GM19328 (cell line): ENCODE measurements around the gene DYNC2I2.
"Not testable (repeated sequence)": the region's sequence is repeated elsewhere in the genome, so short reads cannot be mapped to it uniquely, and the experiment has no call there.

Experiments used
- ATAC-seq: cut with Tn5 transposase; IDR thresholded peaks from one replicate; pipeline ENCODE4 v1.9.1; 2021; ENCODE audit warnings: mild to moderate bottlenecking, moderate library complexity; ENCODE audit not compliant: unreplicated experiment

Gene DYNC2I2

DNA sequence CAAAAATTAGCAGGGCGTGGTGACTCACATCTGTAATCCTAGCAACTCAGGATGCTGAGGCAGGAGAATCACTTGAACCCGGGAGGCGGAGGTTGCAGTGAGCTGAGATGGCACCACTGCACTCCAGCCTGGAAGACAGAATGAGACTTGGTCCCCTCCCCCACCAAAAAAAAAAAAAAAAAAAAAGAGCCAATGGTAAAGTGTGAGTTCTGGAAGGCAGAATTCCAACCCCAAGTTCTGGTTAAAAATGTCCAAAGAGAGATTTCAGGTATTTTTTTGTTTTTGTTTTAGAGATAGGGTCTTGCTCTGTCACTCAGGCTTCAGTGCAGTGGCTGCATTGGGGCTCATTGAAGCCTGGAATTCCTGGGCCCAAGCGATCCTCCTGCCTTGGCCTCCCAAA, 30.8 kb upstream of the DYNC2I2 start:
- ATAC-seq = no peak

DNA sequence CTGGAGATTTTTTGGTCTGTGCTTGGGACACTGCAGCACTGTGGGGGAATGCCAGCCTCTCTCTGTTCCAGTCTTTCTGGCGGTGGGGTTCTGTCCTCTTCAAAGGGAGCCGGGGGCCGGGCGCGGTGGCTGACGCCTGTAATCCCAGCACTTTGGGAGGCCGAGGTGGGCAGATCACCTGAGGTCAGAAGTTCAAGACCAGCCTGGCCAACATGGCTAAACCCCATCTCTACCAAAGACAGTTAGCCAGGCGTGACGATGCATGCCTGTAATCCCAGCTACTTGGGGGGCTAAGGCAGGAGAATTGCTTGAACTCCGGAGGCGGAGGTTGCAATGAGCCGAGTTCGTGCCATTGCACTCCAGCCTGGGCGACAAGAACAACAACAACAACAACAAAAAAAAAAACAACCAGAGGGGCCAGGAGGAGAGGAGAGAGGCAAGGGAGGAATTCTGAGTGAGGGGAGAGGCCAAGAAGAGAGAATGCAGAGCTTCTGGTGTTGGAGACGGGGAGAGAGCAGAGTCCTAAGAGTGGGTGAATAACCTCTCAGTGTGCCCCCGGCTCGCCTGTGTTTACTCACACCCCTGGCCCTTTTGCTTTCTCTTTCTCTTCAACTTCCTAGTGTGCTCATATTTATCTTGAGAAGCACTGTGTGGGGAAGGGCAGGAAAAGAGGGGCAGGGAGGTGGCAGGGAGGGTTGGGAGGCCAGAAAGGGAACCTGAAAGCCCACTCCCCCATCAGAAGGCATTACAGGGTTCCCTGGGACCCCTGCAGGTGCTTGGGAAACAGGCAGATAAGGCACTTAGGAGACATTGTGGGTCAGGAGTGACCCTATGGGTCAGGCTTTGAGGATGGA, 29.2 kb upstream of the DYNC2I2 start:
- no peak for ATAC-seq

- ATAC-seq = no peak
Observed at GRCh38 chr9:128684325-128685199, 27.9 kb upstream of the DYNC2I2 start.

GRCh38 chr9:128684065-128684324, 27.3 kb upstream of the DYNC2I2 start:
- ATAC-seq = no peak

- ATAC-seq = no peak
Observed at GRCh38 chr9:128683340-128684064, 26.9 kb upstream of the DYNC2I2 start.

DNA sequence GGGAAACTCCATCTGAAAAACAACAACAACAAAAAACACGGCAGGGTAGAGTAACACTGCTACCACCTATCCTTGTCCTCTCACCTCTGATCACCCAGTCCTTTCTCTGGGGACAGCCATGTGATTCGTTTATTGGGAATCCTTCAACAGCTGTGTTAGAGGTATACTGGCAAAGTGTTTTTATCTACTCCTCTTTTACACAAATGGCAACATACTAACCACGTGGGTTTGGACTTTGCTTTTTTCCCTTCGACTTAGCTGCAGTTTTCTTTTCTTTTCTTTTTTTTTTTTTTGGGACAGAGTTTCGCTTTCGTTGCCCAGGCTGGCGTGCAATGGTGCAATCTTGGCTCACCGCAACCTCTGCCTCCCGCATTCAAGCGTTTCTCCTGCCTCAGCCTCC, 21.1 kb upstream of the DYNC2I2 start:
- ATAC-seq = no peak

DNA sequence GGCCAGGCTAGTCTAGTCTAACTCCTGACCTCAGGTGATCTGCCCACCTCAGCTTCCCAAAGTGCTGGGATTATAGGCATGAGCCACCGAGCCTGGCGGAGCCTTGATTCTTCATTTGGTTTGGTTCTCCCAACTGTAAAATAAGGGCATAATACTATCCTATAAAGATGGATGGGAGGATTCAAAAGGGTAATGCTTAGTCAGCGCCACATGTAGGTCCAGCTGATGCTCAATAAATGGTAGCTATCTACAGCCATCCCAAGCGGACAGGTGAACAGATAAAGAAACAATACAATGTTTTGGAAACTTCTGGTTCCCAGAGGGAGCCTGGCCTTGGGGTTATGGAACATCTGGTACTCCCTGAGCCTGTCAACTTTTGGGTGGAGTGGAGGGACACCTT, 18.7 kb upstream of the DYNC2I2 start:
- ATAC-seq = no peak

GRCh38 chr9:128669786-128670185, 13.1 kb upstream of the DYNC2I2 start:
- no peak for ATAC-seq

GRCh38 chr9:128666481-128666941, 9.9 kb upstream of the DYNC2I2 start:
- not testable (repeated sequence) for ATAC-seq

DNA sequence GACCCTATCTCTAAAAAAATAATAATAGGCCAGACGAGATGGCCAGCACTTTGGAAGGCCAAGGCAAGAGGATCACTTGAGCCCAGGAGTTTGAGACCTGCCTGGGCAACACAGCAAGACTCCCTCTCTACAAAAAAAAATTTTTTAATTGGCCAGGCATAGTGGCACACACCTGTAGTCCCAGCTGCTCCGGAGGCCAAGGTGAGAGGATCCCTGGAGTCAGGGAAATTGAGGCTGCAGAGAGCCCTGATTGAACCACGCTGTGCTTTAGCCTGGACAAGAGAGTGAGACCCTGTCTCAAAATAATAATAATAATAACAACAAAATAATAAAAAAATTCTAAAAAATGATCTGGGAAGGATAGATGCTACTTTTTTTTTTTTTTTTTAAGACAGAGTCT, 1.1 kb upstream of the DYNC2I2 start:
- no peak for ATAC-seq

DNA sequence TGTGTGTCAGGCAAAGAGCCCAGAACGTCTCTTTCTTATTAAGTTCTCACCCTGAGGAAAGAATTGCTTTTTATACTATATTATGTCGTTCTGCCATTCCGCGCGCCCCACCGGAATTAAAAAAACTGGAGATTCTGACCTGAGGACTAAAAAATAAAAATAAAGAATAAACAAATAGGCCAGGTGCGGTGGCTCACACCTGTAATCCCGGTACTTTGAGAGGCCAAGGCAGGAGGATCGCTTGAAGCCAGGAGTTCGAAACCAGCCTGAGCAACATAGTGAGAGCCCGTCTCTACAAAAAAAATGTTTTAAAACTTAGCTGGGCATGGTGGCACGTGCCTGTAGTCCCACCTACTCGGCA, 677 bp upstream of the DYNC2I2 start:
- ATAC-seq = no peak

DNA sequence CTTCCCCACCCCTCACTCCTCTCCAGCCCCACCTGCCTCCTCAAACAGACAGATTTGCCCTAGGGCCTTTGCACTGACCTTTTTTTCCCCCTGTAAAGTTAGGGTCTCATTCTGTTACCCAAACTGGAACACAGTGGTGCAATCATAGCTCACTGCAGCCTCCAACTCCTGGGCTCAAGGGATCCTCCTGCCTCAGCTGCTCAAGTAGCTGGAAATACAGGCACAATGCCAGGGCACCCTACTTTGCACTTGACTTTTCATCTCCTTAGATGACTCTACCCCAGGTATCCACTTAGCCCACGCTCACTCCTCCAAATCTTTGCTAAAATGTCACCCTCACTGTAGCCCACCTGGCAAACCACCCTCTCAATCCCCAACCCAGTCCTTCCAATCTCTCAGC, 2.2 kb downstream of the DYNC2I2 start:
- no peak for ATAC-seq

DNA sequence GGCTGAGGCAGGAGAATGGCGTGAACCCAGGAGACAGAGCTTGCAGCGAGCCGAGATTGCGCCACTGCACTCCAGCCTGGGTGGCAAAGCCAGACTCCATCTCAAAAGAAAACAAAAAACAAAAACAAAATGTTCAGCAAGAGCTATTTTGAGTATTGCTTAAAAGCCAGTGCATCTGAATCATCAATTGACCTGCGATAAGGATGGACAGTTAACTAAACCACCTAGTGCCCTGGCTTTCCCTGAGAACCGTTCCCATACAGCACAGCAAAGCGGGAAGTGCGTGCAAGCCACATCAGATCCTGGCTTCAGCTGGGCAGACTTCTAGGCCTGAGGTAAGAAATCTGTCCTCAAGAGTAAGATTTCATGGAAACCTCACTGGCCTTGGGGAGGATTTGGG, 2.7 kb downstream of the DYNC2I2 start:
- ATAC-seq = no peak

DNA sequence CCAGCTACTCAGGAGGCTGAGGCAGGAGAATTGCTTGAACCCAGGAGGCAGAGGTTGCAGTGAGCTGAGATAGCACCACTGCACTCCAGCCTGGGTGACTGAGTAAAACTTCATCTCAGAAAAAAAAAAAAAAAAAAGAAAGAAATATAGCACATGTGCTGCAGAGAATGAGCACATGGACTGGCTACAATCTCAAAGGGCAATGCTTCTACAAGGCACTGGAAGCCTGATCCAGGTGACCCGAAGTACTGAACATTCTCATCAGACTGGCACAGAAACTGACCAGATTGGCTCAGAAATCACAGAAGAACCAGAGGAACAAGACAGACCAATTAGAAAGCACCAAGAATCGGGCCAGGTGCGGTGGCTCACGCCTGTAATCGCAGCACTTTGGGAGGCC, 4.8 kb downstream of the DYNC2I2 start:
- ATAC-seq = no peak

GRCh38 chr9:128648206-128648605, 8.4 kb downstream of the DYNC2I2 start:
- ATAC-seq = not testable (repeated sequence)

DNA sequence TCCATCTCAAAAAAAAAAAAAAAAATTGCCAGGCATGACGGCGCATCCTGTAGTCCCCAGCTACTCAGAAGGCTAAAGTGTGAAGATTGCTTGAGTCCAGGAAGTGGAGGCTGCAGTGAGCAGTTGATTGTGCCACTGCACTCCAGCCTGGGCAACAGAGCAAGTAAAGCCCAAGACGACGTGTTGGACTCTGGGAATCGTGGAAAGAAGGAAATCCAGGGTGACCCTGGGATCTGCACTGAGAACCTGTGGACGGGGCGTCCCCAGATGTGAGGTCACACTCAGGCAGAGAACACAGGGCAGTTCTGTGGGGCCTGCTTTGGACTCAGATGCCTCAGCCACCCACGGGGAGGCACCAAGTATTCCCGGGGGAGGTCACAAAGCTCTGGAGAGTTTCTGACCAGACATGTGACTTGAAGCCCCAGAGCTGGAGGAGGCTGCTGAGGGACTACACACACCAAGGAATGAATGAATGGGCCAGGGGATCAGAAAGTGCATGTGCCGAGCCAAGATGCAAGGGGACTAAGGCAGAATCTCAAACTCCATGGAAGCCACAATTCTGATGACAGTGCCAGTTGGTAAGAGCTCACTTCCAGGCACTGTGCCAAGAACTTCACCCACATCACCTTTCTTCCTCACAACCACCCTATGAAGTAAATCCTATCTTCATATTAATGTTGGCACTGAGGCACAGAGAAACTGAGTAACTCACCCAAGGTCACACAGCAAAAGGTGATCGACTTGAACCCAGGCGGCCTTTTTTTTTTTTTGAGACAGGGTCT, 12.9 kb downstream of the DYNC2I2 start:
- ATAC-seq = no peak

DNA sequence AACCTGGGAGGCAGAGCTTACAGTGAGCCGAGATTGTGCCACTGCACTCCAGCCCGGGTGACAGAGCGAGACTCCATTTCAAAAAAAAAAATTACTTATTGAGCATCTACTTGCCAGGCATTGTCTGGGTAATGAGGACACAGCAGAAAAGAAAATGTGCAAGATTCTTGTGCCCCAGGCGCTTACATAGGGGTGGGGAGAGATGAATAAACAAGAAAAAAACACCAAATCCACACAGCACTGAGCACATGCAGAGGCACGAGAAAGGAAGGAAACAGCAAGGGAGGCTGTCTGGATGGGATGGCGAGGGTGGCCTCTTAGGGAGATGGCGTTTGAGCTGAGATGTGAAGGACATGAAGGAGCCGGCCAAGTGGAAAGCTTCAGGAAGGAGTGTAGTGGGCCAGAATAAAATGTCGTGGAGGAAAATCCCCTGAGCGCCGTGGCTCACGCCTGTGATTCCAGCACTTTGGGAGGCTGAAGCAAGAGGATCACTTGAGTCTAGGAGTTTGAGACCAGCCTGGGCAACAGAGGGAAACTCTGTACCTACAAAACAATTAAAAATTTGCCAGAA, 13.9 kb downstream of the DYNC2I2 start:
- ATAC-seq = no peak

- ATAC-seq = no peak
Observed at GRCh38 chr9:128640603-128641002, 16.0 kb downstream of the DYNC2I2 start.

GRCh38 chr9:128638580-128638979, 18.1 kb downstream of the DYNC2I2 start:
- no peak for ATAC-seq

GRCh38 chr9:128637656-128638055, 19.0 kb downstream of the DYNC2I2 start:
- ATAC-seq = no peak
